CD4-positive, alpha-beta T cell (primary cell): ENCODE measurements around the gene AVPR2. TPM values are rescaled to one million over a fixed set of nuclear protein-coding genes. Genes with fewer than 3 reads are reported as not detected.

Experiments used
- ATAC-seq: fragments of 200-7000 bp; cut with Tn5 transposase; one replicate; pipeline ENCODE4 v1.10.0; 2022; ENCODE audit warnings: mild to moderate bottlenecking; ENCODE audit not compliant: poor library complexity
- CTCF ChIA-PET: fragments of 350-600 bp; sonication (Branson Sonifier 250); formaldehyde crosslinking; loops from one replicate; lab custom pipeline; 2021; ENCODE audit warnings: antibody characterized with exemption, inconsistent platforms; lab: Charles Lee
- POLR2A ChIA-PET: fragments of 350-600 bp; sonication (Branson Sonifier 250); formaldehyde crosslinking; loops from one replicate; lab custom pipeline; 2021; ENCODE audit warnings: antibody characterized with exemption, inconsistent platforms; lab: Charles Lee
- DNase-seq, 14 experiments: peaks; one replicate each; pipeline ENCODE4 v3.0.0-alpha.2; 2013 to 2020; ENCODE audit warnings: mixed read lengths in 2 of 14
- H3K27ac ChIP-seq, 2 donors: one replicate each; pipeline versions ENCODE4 v1.5.1 to v1.7.0; 2013; ENCODE audit warnings: low read length in 2 of 2, low read depth in 1 of 2, mild to moderate bottlenecking in 1 of 2
- H3K27me3 ChIP-seq, 2 experiments: 1 replicate in 1 of 2; 2 replicates in 1 of 2; pipeline versions ENCODE4 v1.6.1 to v1.7.0; 2013; ENCODE audit warnings: low read length in 2 of 2, control low read depth in 1 of 2, mild to moderate bottlenecking in 1 of 2, moderate library complexity in 1 of 2; ENCODE audit not compliant: insufficient read depth in 2 of 2, control insufficient read depth in 1 of 2
- H3K36me3 ChIP-seq: one replicate; pipeline ENCODE4 v1.6.1; 2013; ENCODE audit warnings: low read length, control low read depth; ENCODE audit not compliant: insufficient read depth
- H3K4me1 ChIP-seq: one replicate; pipeline ENCODE4 v1.6.1; 2013; ENCODE audit warnings: low read length, control low read depth; ENCODE audit not compliant: insufficient read depth
- H3K4me3 ChIP-seq: one replicate; pipeline ENCODE4 v1.5.1; 2013; ENCODE audit warnings: mild to moderate bottlenecking, low read length, moderate library complexity
- H3K9me3 ChIP-seq, 2 experiments: 1 replicate in 1 of 2; 2 replicates in 1 of 2; pipeline versions ENCODE4 v1.6.1 to v1.7.0; 2013; ENCODE audit warnings: low read length in 2 of 2, mild to moderate bottlenecking in 2 of 2, control low read depth in 1 of 2, moderate library complexity in 1 of 2; ENCODE audit not compliant: control insufficient read depth in 1 of 2, insufficient read depth in 1 of 2
- H3K27ac Mint-ChIP-seq: one replicate; pipeline ENCODE4 v1.8.0; 2020; ENCODE audit warnings: mixed read lengths
- H3K27me3 Mint-ChIP-seq: one replicate; pipeline ENCODE4 v1.8.0; 2021; ENCODE audit warnings: mixed read lengths
- H3K36me3 Mint-ChIP-seq: one replicate; pipeline ENCODE4 v1.8.0; 2021; ENCODE audit warnings: low read depth, mixed read lengths
- H3K4me1 Mint-ChIP-seq: one replicate; pipeline ENCODE4 v1.8.0; 2021; ENCODE audit warnings: low read depth, mixed read lengths
- H3K4me3 Mint-ChIP-seq: one replicate; pipeline ENCODE4 v1.8.0; 2020; ENCODE audit warnings: mild to moderate bottlenecking, mixed read lengths
- H3K9me3 Mint-ChIP-seq: one replicate; pipeline ENCODE4 v1.8.0; 2020; ENCODE audit warnings: mixed read lengths
- intact Hi-C, 2 experiments: fragments of 100-400 bp; cut with DNase I in 1 of 2; cut with micrococcal nuclease in 1 of 2; formaldehyde crosslinking; loops; one replicate each; pipeline versions ENCODE4 v1.15.1 to v1.9.0; 2023 to 2025; cut with DNase I, micrococcal nuclease
- total RNA-seq, 174 experiments: library from RNA in 2 of 174; stranded (reverse) in 2 of 174; gene quantifications; one replicate each; pipeline ENCODE4 v1.2.3 and lab custom pipeline; 2021 to 2026
- TF ChIP-seq, protein P1 (sequence below): fragments of 200-600 bp; IDR thresholded peaks from one replicate; pipeline ENCODE4 v1.8.0; 2022; ENCODE audit warnings: antibody characterized with exemption, mild to moderate bottlenecking

Gene AVPR2
- total RNA-seq, 2 experiments from 2014 or later, result not detected

DNA sequence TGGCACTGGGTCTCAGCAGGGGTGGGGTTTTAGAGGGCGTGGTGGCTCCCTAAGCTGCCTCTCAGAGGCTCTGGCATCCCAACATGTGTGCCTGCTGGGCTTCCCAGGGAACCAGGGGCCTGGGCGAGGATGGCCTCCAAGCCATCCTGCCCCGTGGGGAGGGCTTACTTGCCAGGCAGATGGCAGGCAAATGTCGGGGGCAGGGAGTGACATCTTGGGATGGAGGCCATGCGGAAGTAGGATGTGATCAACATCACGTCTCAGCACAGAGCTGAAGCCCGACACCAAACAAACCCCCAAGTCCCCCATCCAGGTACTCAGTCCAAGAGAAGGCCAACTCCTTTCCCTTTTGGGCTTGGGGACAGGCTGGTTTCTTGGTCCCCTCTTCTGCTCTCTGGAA, 23.2 kb upstream of the AVPR2 start:
- peaks cover 15% of the 10 kb centered on the region for H3K4me1 Mint-ChIP-seq
- no peaks in the 10 kb centered on the region for H3K9me3 Mint-ChIP-seq
- Histone ChIP-seq H3K27ac (no peak overlapping the region), H3K9me3 (peaks cover 0 to 10% of the 10 kb centered on the region in 2 experiments), H3K4me1 (peaks cover 27% of the 10 kb centered on the region), H3K27me3 (peaks cover 24 to 56% of the 10 kb centered on the region in 2 experiments), H3K4me3 (no peak overlapping the region), H3K36me3 (no peaks in the 10 kb centered on the region)
- intact Hi-C loops, result loop anchor here in 1 of 2 experiments (10.0 kb wide), 1 partner anchor 116 kb away; the partner anchor contains the start of gene PLXNB3
- ATAC-seq (no peak), DNase-seq (no peak)
- no peak overlapping the region for H3K27ac Mint-ChIP-seq
- no peak overlapping the region for H3K4me3 Mint-ChIP-seq
- ChIA-PET CTCF (no interaction called here), POLR2A (no interaction called here)
- H3K27me3 Mint-ChIP-seq, result peaks cover 24% of the 10 kb centered on the region
- H3K36me3 Mint-ChIP-seq, result no peaks in the 10 kb centered on the region
- TF ChIP-seq, protein P1, sequence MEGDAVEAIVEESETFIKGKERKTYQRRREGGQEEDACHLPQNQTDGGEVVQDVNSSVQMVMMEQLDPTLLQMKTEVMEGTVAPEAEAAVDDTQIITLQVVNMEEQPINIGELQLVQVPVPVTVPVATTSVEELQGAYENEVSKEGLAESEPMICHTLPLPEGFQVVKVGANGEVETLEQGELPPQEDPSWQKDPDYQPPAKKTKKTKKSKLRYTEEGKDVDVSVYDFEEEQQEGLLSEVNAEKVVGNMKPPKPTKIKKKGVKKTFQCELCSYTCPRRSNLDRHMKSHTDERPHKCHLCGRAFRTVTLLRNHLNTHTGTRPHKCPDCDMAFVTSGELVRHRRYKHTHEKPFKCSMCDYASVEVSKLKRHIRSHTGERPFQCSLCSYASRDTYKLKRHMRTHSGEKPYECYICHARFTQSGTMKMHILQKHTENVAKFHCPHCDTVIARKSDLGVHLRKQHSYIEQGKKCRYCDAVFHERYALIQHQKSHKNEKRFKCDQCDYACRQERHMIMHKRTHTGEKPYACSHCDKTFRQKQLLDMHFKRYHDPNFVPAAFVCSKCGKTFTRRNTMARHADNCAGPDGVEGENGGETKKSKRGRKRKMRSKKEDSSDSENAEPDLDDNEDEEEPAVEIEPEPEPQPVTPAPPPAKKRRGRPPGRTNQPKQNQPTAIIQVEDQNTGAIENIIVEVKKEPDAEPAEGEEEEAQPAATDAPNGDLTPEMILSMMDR, result no peak

DNA sequence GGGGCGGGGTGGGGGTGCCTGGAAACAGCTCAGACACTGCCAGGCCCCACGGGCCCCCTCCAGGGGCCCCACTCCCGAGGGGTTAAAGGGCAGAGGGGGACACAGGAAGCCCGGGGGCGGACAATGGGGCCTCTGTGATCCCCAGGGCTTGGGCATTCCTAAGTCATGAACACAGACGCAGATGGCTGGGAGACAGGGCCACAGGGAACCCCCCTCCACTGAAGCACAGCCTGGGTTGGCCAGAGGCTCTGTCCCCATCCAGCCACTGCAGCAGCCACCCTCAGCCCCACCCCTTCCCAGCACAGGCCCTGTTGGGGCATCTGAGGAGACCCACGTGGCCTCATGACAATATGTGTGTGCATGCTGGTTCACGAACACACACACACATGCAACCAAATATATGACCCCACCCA, 22.4 kb upstream of the AVPR2 start:
- POLR2A ChIA-PET, result no interaction called here
- TF ChIP-seq, protein P1, result no peak
- H3K4me3 Mint-ChIP-seq, result no peak overlapping the region

DNA sequence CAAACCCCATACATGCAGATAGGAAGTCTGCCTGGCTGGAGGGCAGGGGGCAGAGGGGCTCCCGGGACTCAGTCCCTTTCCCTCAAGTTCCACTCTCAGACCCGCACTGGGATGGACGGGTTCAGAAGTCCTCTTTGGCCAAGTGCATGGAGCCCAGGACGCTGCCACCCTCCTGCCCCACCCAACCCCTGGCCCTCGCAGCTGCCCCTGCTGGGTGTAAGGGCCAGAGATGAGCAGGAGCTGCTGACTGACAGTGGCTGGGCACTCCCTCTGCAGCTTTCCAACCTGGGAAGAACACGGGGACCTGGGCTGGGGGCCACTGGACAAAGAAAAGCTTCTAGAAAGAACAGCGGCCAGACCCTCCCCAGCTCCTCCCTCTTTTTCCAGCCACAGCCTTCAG, 21.9 kb upstream of the AVPR2 start:
- Mint-ChIP-seq H3K27ac (no peak overlapping the region), H3K9me3 (no peaks in the 10 kb centered on the region), H3K36me3 (no peaks in the 10 kb centered on the region), H3K4me3 (no peak overlapping the region), H3K27me3 (peaks cover 22% of the 10 kb centered on the region), H3K4me1 (peaks cover 15% of the 10 kb centered on the region)
- CTCF ChIA-PET, result no interaction called here
- ATAC-seq (no peak), DNase-seq (no peak)
- peaks cover 0 to 10% of the 10 kb centered on the region in 2 experiments for H3K9me3 ChIP-seq
- H3K4me1 ChIP-seq, result peaks cover 30% of the 10 kb centered on the region
- H3K27me3 ChIP-seq, result peaks cover 23 to 60% of the 10 kb centered on the region in 2 experiments
- POLR2A ChIA-PET, result no interaction called here
- no peak overlapping the region for H3K27ac ChIP-seq
- intact Hi-C loops, result loop anchor here in 1 of 2 experiments (10.0 kb wide), 1 partner anchor 118 kb away; the partner anchor contains the start of gene PLXNB3
- no peak overlapping the region for H3K4me3 ChIP-seq
- H3K36me3 ChIP-seq, result no peaks in the 10 kb centered on the region
- TF ChIP-seq, protein P1, result no peak

More for the DNA sequence above, 22.4 kb upstream of the AVPR2 start:
- no peak overlapping the region for H3K27ac Mint-ChIP-seq
- ATAC-seq (no peak), DNase-seq (no peak)
- Histone ChIP-seq H3K4me1 (peaks cover 30% of the 10 kb centered on the region), H3K4me3 (no peak overlapping the region), H3K36me3 (no peaks in the 10 kb centered on the region), H3K27ac (no peak overlapping the region), H3K27me3 (peaks cover 24 to 60% of the 10 kb centered on the region in 2 experiments), H3K9me3 (peaks cover 0 to 10% of the 10 kb centered on the region in 2 experiments)
- H3K27me3 Mint-ChIP-seq, result peaks cover 22% of the 10 kb centered on the region
- no peaks in the 10 kb centered on the region for H3K9me3 Mint-ChIP-seq
- H3K36me3 Mint-ChIP-seq, result no peaks in the 10 kb centered on the region
- CTCF ChIA-PET, result no interaction called here
- H3K4me1 Mint-ChIP-seq, result peaks cover 15% of the 10 kb centered on the region
- intact Hi-C loops, result loop anchor here in 1 of 2 experiments (10.0 kb wide), 1 partner anchor 117 kb away; the partner anchor contains the start of gene PLXNB3
